GM12801 (cell line): Measurements from ENCODE around the gene RASIP1.

Source experiments
- TF ChIP-seq, protein P1 (sequence below): IDR thresholded peaks from one replicate; pipeline ENCODE4 v1.5.1; 2011; ENCODE audit warnings: control low read depth; ENCODE audit not compliant: insufficient read length; ENCODE audit errors: extremely low read depth

Gene RASIP1

DNA sequence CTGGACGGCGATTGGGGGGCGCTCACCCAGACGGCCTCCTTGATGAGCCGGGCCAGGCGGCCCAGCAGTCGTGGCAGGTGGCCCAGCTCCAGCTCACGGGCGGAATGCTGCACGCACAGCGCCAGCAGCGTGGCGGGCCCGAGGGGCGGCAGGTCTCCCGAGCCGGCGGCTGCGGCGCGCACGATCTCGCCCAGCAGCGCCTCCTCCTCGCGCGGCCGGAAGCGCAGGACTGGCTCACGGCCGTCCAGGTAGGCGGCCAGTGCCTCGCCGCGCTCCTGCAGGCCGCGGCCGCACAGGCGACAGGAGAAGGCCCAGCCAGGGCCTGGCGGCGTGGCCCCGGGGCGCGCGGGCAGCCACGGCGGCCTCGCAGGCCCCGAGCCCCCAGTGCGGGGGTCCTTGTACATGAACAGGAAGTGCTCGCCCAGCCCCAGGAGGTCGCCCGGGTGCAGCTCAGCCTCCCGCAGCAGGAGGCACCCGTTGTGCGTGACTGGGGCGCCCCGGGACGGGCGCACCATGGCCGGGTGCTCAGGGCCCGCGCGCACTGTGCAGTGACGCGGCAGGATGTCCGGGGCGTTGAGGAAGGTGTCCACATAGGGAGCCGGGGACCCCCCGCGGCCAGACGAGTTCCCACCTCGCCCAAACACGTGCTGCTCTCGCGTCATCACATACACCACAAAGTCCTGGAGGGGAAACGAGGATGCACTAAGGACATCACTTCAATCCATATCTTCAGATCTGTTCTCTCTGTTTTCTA is 11.3 kb downstream of the RASIP1 start:
- TF ChIP-seq, protein P1, sequence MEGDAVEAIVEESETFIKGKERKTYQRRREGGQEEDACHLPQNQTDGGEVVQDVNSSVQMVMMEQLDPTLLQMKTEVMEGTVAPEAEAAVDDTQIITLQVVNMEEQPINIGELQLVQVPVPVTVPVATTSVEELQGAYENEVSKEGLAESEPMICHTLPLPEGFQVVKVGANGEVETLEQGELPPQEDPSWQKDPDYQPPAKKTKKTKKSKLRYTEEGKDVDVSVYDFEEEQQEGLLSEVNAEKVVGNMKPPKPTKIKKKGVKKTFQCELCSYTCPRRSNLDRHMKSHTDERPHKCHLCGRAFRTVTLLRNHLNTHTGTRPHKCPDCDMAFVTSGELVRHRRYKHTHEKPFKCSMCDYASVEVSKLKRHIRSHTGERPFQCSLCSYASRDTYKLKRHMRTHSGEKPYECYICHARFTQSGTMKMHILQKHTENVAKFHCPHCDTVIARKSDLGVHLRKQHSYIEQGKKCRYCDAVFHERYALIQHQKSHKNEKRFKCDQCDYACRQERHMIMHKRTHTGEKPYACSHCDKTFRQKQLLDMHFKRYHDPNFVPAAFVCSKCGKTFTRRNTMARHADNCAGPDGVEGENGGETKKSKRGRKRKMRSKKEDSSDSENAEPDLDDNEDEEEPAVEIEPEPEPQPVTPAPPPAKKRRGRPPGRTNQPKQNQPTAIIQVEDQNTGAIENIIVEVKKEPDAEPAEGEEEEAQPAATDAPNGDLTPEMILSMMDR: no peak

- TF ChIP-seq, protein P1: no peak
These were observed 13.9 kb downstream of the RASIP1 start for GRCh38 chr19:48726556-48726955.

- TF ChIP-seq, protein P1: no peak
These were observed 15.3 kb downstream of the RASIP1 start for GRCh38 chr19:48724796-48725753.

- TF ChIP-seq, protein P1: no peak
These were observed 18.2 kb downstream of the RASIP1 start for GRCh38 chr19:48722196-48722708.

DNA sequence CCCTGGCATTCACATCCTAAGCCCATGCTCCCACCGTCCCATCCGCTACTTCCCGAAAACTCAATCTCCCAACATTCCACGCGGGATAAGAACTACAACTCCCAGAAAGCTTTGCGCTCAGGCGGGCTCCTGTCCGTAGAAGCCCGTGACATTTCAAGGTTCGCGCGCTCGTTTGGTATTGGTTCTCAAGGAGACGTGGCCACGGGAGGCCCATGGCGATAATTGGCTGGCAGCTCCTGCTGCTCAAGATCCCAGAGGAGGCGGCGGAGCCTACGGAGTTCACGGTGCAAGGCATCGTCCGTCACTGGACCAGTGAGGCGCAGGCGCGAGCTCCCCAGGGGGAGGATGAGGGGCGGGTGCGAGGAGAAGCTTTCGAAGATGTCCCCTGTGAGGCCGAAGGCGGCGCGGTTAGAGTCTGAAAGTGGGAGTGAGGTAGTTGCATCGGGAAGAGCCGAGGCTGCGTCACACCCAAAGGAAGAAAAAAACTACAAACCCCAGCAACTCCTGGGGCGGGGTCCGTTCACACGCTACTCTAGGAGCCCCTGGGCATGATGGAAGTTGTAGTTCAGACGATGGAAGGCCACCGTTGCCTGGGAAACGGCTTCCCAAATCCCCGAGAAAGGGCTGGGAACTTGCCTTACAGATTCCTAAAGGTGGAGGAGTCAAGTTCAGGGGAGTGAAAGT is 19.7 kb downstream of the RASIP1 start:
- TF ChIP-seq, protein P1: no peak

DNA sequence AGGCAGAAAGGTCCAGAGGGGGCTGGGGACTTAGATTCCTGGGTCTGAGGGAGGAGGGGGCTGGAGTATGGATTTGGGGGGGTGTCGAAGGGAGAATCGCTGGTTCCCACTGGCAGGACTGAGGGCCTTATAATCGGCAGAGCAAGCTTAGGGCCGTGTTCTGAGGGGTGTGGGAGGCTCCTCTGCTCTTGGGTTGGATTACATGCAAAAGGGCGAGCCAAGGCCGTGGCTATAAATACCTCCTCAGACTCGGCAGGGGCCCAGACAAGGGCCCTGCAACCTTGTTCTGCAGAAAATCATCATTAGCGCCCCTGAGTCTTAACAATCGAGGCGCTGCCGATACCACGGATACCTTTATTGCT is 20.2 kb downstream of the RASIP1 start:
- TF ChIP-seq, protein P1: no peak
